ENCODE results near the gene C15orf39. TPM values are rescaled to one million over a fixed set of nuclear protein-coding genes. Genes with fewer than 3 reads are reported as not detected.
"Not testable (repeated sequence)": the region's sequence is repeated elsewhere in the genome, so short reads cannot be mapped to it uniquely, and the experiment has no call there.

Gene C15orf39
- total RNA-seq, 1 donor from 2014 or later, result 12.9 TPM

DNA sequence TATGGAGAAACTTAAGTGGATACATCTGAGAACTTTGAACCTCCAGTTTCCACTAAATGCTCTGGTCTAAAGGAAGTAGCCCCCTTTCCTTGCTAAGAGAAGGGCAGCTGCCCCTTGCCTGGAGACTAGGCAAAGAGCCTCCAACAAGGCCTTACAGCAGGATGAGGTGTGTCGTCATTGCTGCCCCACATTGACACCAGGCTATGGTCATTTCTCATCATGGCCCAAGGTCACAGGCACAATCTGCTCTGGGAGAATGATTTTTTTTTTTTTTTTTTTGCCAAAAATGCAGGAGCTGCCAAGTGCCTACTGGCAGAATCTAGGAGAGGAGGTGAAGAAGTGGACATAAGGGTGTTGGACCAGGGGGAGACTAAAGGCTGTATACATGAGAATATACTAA is 44.1 kb downstream of the C15orf39 start:
- intact Hi-C loops (cut with DNase I); DNase-seq (ENCODE audit: low spot score): not testable (repeated sequence)

- intact Hi-C loops (cut with DNase I); DNase-seq (ENCODE audit: low spot score): not testable (repeated sequence)
These were observed 47.3 kb downstream of the C15orf39 start for GRCh38 chr15:75248991-75249390.

- DNase-seq (ENCODE audit: low spot score), result no peak
- intact Hi-C loops (cut with DNase I), result no loop called here
These were observed 48.0 kb downstream of the C15orf39 start for GRCh38 chr15:75249726-75250125.

GRCh38 chr15:75251343-75251742 is 49.7 kb downstream of the C15orf39 start:
- intact Hi-C loops (cut with DNase I); DNase-seq (ENCODE audit: low spot score): not testable (repeated sequence)

DNA sequence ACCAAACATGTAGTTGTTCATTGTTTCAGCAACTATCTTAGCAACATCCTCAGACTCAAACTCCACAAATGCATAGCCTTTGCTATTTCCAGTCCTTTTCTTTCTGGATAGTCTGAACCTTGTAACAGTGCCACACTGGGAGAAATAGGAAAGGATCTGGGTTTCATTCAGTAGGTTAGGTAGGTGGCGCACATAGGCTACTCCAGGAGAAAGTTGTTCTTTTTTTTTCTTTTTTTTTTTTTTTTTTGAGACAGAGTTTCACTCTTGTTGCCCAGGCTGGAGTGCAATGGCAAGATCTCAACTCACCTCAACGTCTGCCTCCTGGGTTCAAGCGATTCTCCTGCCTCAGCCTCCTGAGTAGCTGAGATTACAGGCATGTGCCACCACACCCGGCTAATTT is 50.6 kb downstream of the C15orf39 start:
- DNase-seq (ENCODE audit: low spot score); intact Hi-C loops (cut with DNase I): not testable (repeated sequence)

DNA sequence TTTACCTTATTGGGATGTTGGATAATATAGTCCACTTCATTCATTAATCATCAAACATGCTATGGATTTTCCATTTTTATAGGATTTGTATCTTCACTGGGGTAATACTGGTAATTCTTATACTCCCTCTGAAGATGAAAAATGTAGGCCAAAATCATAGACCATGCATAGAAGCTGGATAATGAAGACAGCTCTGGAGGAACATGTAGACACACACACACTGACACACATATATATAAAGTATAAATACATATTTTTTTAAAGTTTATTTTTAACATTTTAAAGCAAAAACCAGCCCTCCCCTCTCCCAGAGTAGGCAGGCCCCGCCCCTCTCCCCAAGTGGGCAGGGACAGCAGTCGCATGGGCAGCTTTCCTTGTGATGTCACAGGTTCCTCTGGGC is 56.4 kb downstream of the C15orf39 start, which contains the start of gene GOLGA6C:
GOLGA6C (plus strand) TSS at position 301 of the 400 bp plus-strand sequence. CDS start 265 bp downstream, outside the sequence.
- DNase-seq (ENCODE audit: low spot score); intact Hi-C loops (cut with DNase I): not testable (repeated sequence)

- intact Hi-C loops (cut with DNase I); DNase-seq (ENCODE audit: low spot score): not testable (repeated sequence)
These were observed 57.1 kb downstream of the C15orf39 start for GRCh38 chr15:75258620-75259343.

DNA sequence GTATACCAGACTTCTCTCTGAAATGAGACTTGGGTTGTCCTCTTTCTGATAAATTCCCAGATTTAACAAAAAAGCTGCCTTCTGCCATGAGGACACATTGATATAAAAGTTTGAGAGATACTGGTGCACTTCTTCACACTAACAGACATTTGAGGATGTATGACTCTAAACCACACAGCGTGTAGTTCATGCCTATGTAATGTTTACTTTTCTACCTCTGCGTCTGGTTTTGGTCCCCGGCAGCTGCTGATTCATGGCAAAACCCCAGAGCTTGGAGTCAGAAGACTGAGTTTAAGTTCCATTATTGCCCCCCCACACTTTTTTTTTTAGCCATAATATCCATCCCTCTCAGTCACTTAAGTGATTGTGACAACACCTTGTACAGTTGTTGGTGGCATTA is 58.2 kb downstream of the C15orf39 start:
- DNase-seq (ENCODE audit: low spot score); intact Hi-C loops (cut with DNase I): not testable (repeated sequence)

Other genes starting within 250 kb of the C15orf39 start
- gene RPP25, start 245.1 kb upstream of the C15orf39 start, total RNA-seq, result 1.8 TPM
- gene SCAMP5, start 206.3 kb upstream of the C15orf39 start, total RNA-seq, result 3.6 TPM
- 7.2 TPM for gene PPCDC, start 178.3 kb upstream of the C15orf39 start, total RNA-seq
- not detected for gene GOLGA6C, start 56.5 kb downstream of the C15orf39 start, total RNA-seq
- not detected for gene GOLGA6D, start 81.0 kb downstream of the C15orf39 start, total RNA-seq
- gene COMMD4, start 134.2 kb downstream of the C15orf39 start, total RNA-seq, result 35.5 TPM
- 10.9 TPM for gene NEIL1, start 145.2 kb downstream of the C15orf39 start, total RNA-seq
- gene MAN2C1, start 166.7 kb downstream of the C15orf39 start, total RNA-seq, result 153 TPM
- 30.6 TPM for gene SIN3A, start 249.8 kb downstream of the C15orf39 start, total RNA-seq

Data from cardiac septum (tissue), 1 donor.